Endothelial cell of umbilical vein (primary cell): Measurements from ENCODE around the gene CDKN2B-AS1. TPM values are rescaled to one million over a fixed set of nuclear protein-coding genes. Genes with fewer than 3 reads are reported as not detected.

Experiments used
- BruUV-seq: library from RNA; stranded (reverse); fragments of 400-500 nt; replicated peaks from 2 replicates; lab custom pipeline; 2021; lab: Mats Ljungman, UMichigan
- CTCF ChIA-PET: fragments of 300-600, 350-600 bp; sonication (Branson Sonifier 250); formaldehyde crosslinking; loops from one replicate; lab custom pipeline; 2021; ENCODE audit warnings: antibody characterized with exemption, inconsistent platforms; lab: Charles Lee
- POLR2A ChIA-PET: fragments of 300-600, 350-600 bp; sonication (Branson Sonifier 250); formaldehyde crosslinking; loops from one replicate; lab custom pipeline; 2021; ENCODE audit warnings: antibody characterized with exemption, inconsistent platforms; lab: Charles Lee
- DNase-seq: peaks from one replicate; pipeline ENCODE4 v3.0.0-alpha.2; 2011; ENCODE audit warnings: low read depth, low spot score
- FAIRE-seq: peaks from 2 replicates; lab custom pipeline; 2011; peaks lifted over from hg19 to GRCh38; lab: Jason Lieb, UNC
- H2AFZ ChIP-seq: 2 replicates; pipeline ENCODE4 v1.6.0; 2012; ENCODE audit warnings: low read depth, low read length, control low read depth, inconsistent platforms
- H3K27ac ChIP-seq: 2 replicates; pipeline ENCODE4 v1.5.1; 2011; ENCODE audit warnings: low read depth, mild to moderate bottlenecking, control low read depth, low read length, moderate library complexity; ENCODE audit not compliant: insufficient read depth
- H3K27me3 ChIP-seq, 2 experiments: 2 replicates each; pipeline versions ENCODE4 v1.6.0 to v1.6.1; 2011; ENCODE audit warnings: low read length in 2 of 2, mixed read lengths in 1 of 2; ENCODE audit not compliant: control insufficient read depth in 2 of 2, insufficient read depth in 2 of 2
- H3K36me3 ChIP-seq, 2 experiments: 2 replicates in 1 of 2; 3 replicates in 1 of 2; pipeline ENCODE4 v1.5.1; 2011; ENCODE audit warnings: low read length in 2 of 2, mild to moderate bottlenecking in 1 of 2, moderate library complexity in 1 of 2; ENCODE audit not compliant: control insufficient read depth in 2 of 2, insufficient read depth in 2 of 2; ENCODE audit errors: extremely low read depth in 1 of 2
- H3K4me1 ChIP-seq: 3 replicates; pipeline ENCODE4 v1.5.1; 2011; ENCODE audit warnings: mild to moderate bottlenecking, low read length; ENCODE audit not compliant: control insufficient read depth, insufficient read depth; ENCODE audit errors: extremely low read depth
- H3K4me2 ChIP-seq: 2 replicates; pipeline ENCODE4 v1.6.1; 2011; ENCODE audit warnings: low read length, control low read depth, mixed read lengths; ENCODE audit not compliant: insufficient read depth
- H3K4me3 ChIP-seq, 3 experiments: fragments of 200-600 bp in 1 of 3; sonication (generic), shearing (Covaris generic) in 1 of 3; replicated peaks in 1 of 3; 2 replicates each; pipeline ENCODE4 v1.5.1; 2011 to 2016; ENCODE audit warnings: control low read depth in 3 of 3, low read length in 3 of 3, mild to moderate bottlenecking in 2 of 3, inconsistent platforms in 1 of 3, low read depth in 1 of 3, moderate library complexity in 1 of 3; ENCODE audit not compliant: insufficient read depth in 1 of 3
- H3K79me2 ChIP-seq: 2 replicates; pipeline ENCODE4 v1.6.0; 2012; ENCODE audit warnings: low read length, inconsistent platforms; ENCODE audit not compliant: control insufficient read depth, insufficient read depth
- H3K9ac ChIP-seq: replicated peaks from 2 replicates; pipeline ENCODE3; 2011; ENCODE audit warnings: low read length, control low read depth; ENCODE audit not compliant: insufficient read depth; ENCODE audit errors: extremely low read depth
- H3K9me1 ChIP-seq: replicated peaks from 3 replicates; pipeline ENCODE4 v1.6.0; 2011; ENCODE audit warnings: mild to moderate bottlenecking, low read length; ENCODE audit not compliant: control insufficient read depth, insufficient read depth; ENCODE audit errors: extremely low read depth
- H3K9me3 ChIP-seq: replicated peaks from 2 replicates; pipeline ENCODE4 v1.5.1; 2012; ENCODE audit warnings: low read length, inconsistent platforms; ENCODE audit not compliant: control insufficient read depth, insufficient read depth
- H4K20me1 ChIP-seq: replicated peaks from 2 replicates; pipeline ENCODE3; 2011; ENCODE audit warnings: mild to moderate bottlenecking, low read length; ENCODE audit not compliant: control insufficient read depth, insufficient read depth; ENCODE audit errors: extremely low read depth
- GATA2 ChIP-seq: IDR thresholded peaks from 2 replicates; pipeline ENCODE4 v1.7.0; 2011; ENCODE audit warnings: low read depth, mild to moderate bottlenecking, moderate library complexity, mixed read lengths, low read length; ENCODE audit not compliant: insufficient read length, insufficient read depth
- MYC ChIP-seq: IDR thresholded peaks from one replicate; pipeline ENCODE4 v1.6.1; 2011; ENCODE audit warnings: mild to moderate bottlenecking, low read depth, low read length
- POLR2AphosphoS5 ChIP-seq: IDR thresholded peaks from 2 replicates; pipeline ENCODE4 v1.6.1; 2012; ENCODE audit warnings: low read depth, mild to moderate bottlenecking, control low read depth, low read length, moderate library complexity; ENCODE audit not compliant: insufficient read depth
- dilution Hi-C: fragments of 300-500 bp; cut with MboI; formaldehyde crosslinking; loops from one replicate; pipeline ENCODE4 v1.15.0; 2019; ENCODE audit warnings: low sequenced_read_pairs; ENCODE audit not compliant: extremely low pct_ligation_motif_present
- intact Hi-C: fragments of 100-400 bp; cut with micrococcal nuclease; formaldehyde crosslinking; loops from one replicate; pipeline ENCODE4 v1.10.0; 2022
- polyA plus RNA-seq, 4 experiments: library from polyadenylated mRNA; depleted of rRNA in 3 of 4; stranded (reverse) in 3 of 4; unstranded in 1 of 4; fragments of >200 nt; gene quantifications; 2 replicates each; pipeline versions ENCODE4 v1.2.1 to v1.2.3, GENCODE V29; 2011 to 2012; ENCODE audit warnings: missing spikeins in 1 of 4
- total RNA-seq: library from RNA; stranded (reverse); gene quantifications from 2 replicates; pipeline ENCODE4 v1.2.3, GENCODE V29; 2021
- TF ChIP-seq, protein P1 (sequence below): IDR thresholded peaks from 2 replicates; pipeline ENCODE4 v1.6.1; 2011; ENCODE audit not compliant: insufficient read depth, insufficient read length

The CDKN2B-AS1 gene
- total and polyA plus RNA-seq, 2 donors (not counting 3 experiments of a cell fraction or from before 2014, with no cell fraction given) = 0.44 to 1.9 TPM

DNA sequence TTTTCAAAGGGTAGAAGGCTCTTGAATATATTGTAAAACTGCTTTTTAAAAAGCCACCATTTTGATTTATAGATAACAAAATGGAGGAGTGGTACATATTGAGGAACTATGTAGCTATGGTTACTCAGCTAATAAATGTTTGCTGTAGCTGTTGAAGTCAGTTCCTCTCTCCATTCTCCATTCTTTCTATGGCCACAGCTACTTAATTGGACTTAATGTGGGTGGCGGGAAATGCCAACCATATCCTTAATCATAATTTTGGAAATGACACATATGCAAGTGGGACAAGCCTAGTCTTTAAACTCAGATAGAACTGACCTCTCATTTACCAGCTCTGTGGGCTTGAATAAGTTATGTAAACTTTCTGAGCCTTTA, 11.0 kb upstream of the CDKN2B-AS1 start:
- BruUV-seq = no TSS peak
- TF ChIP-seq GATA2 = no peak
- TF ChIP-seq POLR2AphosphoS5 = no peak
- Histone ChIP-seq H4K20me1 (no peaks in the 10 kb centered on the region), H3K9me1 (no peaks in the 10 kb centered on the region), H3K9me3 (no peaks in the 10 kb centered on the region), H3K79me2 (no peaks in the 10 kb centered on the region), H3K9ac (no peak overlapping the region), H3K36me3 (no peaks in the 10 kb centered on the region), H3K27me3 (peaks cover 39 to 96% of the 10 kb centered on the region in 2 experiments), H3K4me3 (no peak overlapping the region), H3K27ac (no peak overlapping the region), H3K4me2 (no peak overlapping the region), H2AFZ (no peak overlapping the region), H3K4me1 (peaks cover 9% of the 10 kb centered on the region)
- intact Hi-C loops (no loop called here), dilution Hi-C loops (no loop called here)
- ChIA-PET POLR2A (no interaction called here), CTCF (interaction anchor here (0.6 to 2.7 kb wide), 8 partner anchors 11 to 261 kb away, joined by 3 to 10 read pairs (median 4); partner anchors contain the start of genes CDKN2A, CDKN2B and CDKN2B-AS1)
- no peak for DNase-seq
- FAIRE-seq = no peak

DNA sequence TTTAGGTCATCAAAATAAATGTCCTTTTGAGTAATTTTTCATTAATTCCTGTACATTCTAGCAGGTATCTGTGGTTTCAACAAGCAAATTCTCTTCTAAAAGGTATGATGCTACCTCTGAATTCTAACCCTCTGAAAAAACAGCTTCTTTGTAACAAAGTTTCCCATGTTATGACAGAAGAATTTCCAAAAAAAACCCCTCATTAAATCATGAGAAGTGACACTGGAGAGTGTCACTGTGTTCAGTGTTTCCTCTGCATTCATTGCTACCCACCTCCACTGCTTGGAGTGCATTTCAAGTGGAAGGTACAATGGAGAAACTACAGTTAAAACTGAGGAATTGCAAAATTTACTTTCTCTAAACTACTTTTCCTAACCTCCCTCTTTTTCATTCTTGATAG, 10.5 kb upstream of the CDKN2B-AS1 start:
- Histone ChIP-seq H3K27ac (no peak overlapping the region), H3K36me3 (no peaks in the 10 kb centered on the region), H4K20me1 (no peaks in the 10 kb centered on the region), H3K79me2 (no peaks in the 10 kb centered on the region), H3K9me1 (no peaks in the 10 kb centered on the region), H3K4me3 (no peak overlapping the region), H3K4me2 (no peak overlapping the region), H2AFZ (no peak overlapping the region), H3K9me3 (no peaks in the 10 kb centered on the region), H3K9ac (no peak overlapping the region), H3K27me3 (peaks cover 34 to 96% of the 10 kb centered on the region in 2 experiments), H3K4me1 (peaks cover 9% of the 10 kb centered on the region)
- FAIRE-seq (no peak), DNase-seq (no peak)
- ChIA-PET POLR2A (no interaction called here), CTCF (interaction anchor here (1.6 to 2.6 kb wide), 3 partner anchors 11 to 260 kb away, joined by 4 to 10 read pairs (median 8); partner anchors contain the start of genes CDKN2A, CDKN2B and CDKN2B-AS1)
- intact Hi-C loops = no loop called here
- dilution Hi-C loops = no loop called here
- no TSS peak for BruUV-seq
- TF ChIP-seq, protein P1, sequence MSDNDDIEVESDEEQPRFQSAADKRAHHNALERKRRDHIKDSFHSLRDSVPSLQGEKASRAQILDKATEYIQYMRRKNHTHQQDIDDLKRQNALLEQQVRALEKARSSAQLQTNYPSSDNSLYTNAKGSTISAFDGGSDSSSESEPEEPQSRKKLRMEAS = no peak
- TF ChIP-seq MYC = no peak
